Neural crest cell (in vitro differentiated cells): ENCODE data around the gene MRGPRE. TPM values are rescaled to one million over a fixed set of nuclear protein-coding genes. Genes with fewer than 3 reads are reported as not detected.

Source experiments
- DNase-seq: peaks from one replicate; pipeline ENCODE4 v3.0.0; 2021; ENCODE audit warnings: low read depth, mixed read lengths, low spot score
- H3K27ac Mint-ChIP-seq: one replicate; pipeline ENCODE4 v1.8.0; 2021; ENCODE audit warnings: mild to moderate bottlenecking, mixed read lengths; ENCODE audit not compliant: unreplicated experiment
- H3K27me3 Mint-ChIP-seq: 2 replicates; pipeline ENCODE4 v1.8.0; 2021; ENCODE audit warnings: low read depth, mild to moderate bottlenecking, mixed read lengths
- H3K36me3 Mint-ChIP-seq: 2 replicates; pipeline ENCODE4 v1.8.0; 2021; ENCODE audit warnings: low read depth, mild to moderate bottlenecking, mixed read lengths
- H3K4me1 Mint-ChIP-seq: 2 replicates; pipeline ENCODE4 v1.8.0; 2021; ENCODE audit warnings: mixed read lengths
- H3K4me3 Mint-ChIP-seq: one replicate; pipeline ENCODE4 v1.8.0; 2021; ENCODE audit warnings: mild to moderate bottlenecking, mixed read lengths
- H3K9me3 Mint-ChIP-seq: 2 replicates; pipeline ENCODE4 v1.8.0; 2021; ENCODE audit warnings: mixed read lengths
- total RNA-seq: library from RNA; stranded (reverse); gene quantifications from 2 replicates; pipeline ENCODE4 v1.2.1, GENCODE V29; 2021
- TF ChIP-seq, protein P1 (sequence below): fragments of 200-600 bp; sonication (generic); conservative IDR thresholded peaks from 2 replicates; pipeline ENCODE4 v1.5.0; 2021; ENCODE audit warnings: antibody characterized with exemption, mild to moderate bottlenecking

The MRGPRE gene
- total RNA-seq, 1 donor from 2014 or later = not detected

- peaks cover 4% of the 10 kb centered on the region for H3K27me3 Mint-ChIP-seq
- no peaks in the 10 kb centered on the region for H3K9me3 Mint-ChIP-seq
- H3K4me3 Mint-ChIP-seq = no peak overlapping the region
- H3K4me1 Mint-ChIP-seq = no peaks in the 10 kb centered on the region
- no peaks in the 10 kb centered on the region for H3K36me3 Mint-ChIP-seq
- TF ChIP-seq, protein P1, sequence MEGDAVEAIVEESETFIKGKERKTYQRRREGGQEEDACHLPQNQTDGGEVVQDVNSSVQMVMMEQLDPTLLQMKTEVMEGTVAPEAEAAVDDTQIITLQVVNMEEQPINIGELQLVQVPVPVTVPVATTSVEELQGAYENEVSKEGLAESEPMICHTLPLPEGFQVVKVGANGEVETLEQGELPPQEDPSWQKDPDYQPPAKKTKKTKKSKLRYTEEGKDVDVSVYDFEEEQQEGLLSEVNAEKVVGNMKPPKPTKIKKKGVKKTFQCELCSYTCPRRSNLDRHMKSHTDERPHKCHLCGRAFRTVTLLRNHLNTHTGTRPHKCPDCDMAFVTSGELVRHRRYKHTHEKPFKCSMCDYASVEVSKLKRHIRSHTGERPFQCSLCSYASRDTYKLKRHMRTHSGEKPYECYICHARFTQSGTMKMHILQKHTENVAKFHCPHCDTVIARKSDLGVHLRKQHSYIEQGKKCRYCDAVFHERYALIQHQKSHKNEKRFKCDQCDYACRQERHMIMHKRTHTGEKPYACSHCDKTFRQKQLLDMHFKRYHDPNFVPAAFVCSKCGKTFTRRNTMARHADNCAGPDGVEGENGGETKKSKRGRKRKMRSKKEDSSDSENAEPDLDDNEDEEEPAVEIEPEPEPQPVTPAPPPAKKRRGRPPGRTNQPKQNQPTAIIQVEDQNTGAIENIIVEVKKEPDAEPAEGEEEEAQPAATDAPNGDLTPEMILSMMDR = no peak
- no peak overlapping the region for H3K27ac Mint-ChIP-seq
- DNase-seq = no peak
Measured at GRCh38 chr11:3230636-3231549, 1.3 kb downstream of the MRGPRE start.

DNA sequence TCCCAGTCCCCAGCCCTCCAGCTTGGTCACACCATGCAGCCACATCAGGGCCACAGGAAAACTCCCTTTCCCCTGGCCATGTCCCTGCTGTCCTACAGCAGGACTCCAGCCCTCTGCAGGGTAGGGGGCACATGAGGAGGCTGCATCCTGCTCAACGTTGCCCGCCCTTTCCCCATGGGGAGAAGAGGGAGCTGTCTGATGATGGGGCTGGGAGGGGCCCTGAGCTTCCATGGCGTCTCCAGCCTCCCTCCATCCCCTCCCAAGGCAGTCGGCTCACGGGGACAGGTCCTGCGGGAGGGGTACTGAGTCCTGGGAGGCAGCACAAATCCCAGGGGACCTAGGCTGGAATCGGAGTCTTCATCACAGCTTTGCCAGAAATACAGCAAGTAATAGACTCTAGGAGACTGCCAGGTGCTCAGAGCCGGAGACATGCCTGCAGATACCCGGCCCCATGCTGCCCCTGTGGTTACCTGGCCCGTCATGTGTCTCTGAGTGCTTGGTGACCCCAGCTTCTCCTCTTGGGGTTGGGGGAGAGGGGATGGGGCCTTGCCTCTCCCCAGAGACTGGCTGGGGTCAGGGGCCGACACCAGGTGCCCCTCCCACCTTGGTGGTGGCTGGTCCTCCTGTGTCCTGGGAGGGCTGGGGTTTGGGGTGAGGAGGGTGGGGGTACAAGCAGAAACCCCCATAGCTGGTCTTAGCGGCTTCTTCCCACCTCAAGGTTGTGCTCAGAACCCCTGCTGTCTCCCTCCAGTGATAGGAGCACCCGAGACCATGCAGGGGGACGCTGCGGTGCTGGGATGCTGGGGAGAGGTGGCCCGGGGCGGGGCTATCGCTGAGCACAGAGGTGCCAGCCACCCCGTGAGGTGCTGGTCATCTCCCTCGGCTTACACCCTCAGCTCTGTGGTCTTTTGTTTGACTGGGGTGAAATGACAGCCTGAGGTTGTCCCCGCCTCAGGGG lies 2.3 kb downstream of the MRGPRE start:
- no peaks in the 10 kb centered on the region for H3K36me3 Mint-ChIP-seq
- DNase-seq = no peak
- no peaks in the 10 kb centered on the region for H3K4me1 Mint-ChIP-seq
- TF ChIP-seq, protein P1 = no peak
- H3K27ac Mint-ChIP-seq = no peak overlapping the region
- no peaks in the 10 kb centered on the region for H3K9me3 Mint-ChIP-seq
- peaks cover under 1% of the 10 kb centered on the region for H3K27me3 Mint-ChIP-seq
- H3K4me3 Mint-ChIP-seq = no peak overlapping the region

DNA sequence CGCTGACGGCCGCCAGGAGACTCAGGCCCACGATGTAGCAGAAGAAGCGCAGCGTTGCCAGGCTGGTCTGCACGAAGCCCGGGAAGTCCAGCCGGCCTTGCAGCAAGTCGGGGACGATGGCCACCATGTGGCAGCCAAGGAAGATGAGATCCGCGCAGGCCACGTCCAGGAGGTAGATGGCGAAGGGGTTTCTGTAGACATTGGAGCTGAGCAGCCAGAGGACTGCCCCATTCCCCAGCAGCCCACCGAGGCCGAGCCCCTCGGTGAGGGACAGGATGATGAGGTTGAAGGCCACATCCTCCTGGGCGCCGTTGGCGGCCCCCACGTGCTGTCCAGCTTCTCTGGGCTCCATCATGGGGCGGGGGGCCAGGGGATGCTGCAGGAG lies 3.8 kb downstream of the MRGPRE start:
- Mint-ChIP-seq H3K9me3 (no peaks in the 10 kb centered on the region), H3K27me3 (no peaks in the 10 kb centered on the region), H3K4me1 (peaks cover 5% of the 10 kb centered on the region), H3K27ac (no peak overlapping the region), H3K36me3 (no peaks in the 10 kb centered on the region), H3K4me3 (no peak overlapping the region)
- no peak for DNase-seq
- TF ChIP-seq, protein P1 = no peak

DNA sequence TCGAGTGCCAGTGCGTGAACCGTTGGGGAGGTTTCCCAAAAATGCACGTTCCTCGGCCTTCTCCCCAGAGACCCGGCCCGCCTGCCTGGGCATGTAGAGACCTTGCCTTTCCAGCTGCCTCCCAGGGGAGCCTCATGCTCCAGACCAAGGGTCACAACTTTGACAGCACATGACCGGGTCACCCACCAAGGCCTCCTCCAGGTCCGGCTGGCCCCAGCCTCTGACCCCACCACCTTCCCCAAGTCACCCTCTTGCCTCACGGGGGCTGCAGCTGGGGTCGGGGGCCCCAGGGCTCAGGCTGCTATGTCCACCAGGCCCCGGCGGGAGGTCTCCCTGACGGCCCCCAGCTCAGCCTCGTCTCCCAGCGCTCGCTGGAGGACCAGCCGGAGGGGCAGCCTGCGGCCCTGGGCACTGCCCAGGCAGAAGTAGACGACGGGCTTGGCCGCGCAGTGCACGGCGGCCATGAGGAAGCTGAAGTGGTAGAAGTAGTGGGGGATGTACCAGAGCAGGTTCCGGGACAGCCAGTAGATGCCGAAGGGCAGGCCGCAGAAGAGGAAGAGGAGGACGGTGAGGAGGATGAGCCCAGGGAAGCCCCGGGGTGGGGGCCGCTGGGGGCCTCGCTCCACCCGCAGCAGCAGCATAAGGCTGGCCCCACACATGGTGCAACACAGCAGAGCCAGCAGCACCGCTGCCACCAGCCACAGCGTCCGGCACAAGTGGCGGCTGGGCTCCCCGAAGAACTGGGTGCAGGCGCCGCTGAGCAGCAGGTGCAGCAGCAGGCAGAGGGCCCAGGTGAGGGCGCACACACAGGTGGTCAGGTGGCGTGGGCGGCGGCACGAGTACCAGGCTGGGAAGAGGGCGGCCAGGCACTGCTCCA lies 4.4 kb downstream of the MRGPRE start:
- Mint-ChIP-seq H3K4me3 (no peak overlapping the region), H3K36me3 (no peaks in the 10 kb centered on the region), H3K27me3 (no peaks in the 10 kb centered on the region), H3K27ac (no peak overlapping the region), H3K9me3 (no peaks in the 10 kb centered on the region), H3K4me1 (peaks cover 5% of the 10 kb centered on the region)
- DNase-seq = no peak
- TF ChIP-seq, protein P1 = no peak
